Esophagus muscularis mucosa (tissue), 4 donors: Measurements from ENCODE around the gene KANTR. TPM values are rescaled to one million over a fixed set of nuclear protein-coding genes. Genes with fewer than 3 reads are reported as not detected.

Source experiments
- DNase-seq: peaks from one replicate; pipeline ENCODE4 v3.0.0-alpha.2; 2017; ENCODE audit errors: extremely low spot score
- H3K27ac ChIP-seq, 4 donors: fragments of 200-600 bp; sonication (generic); replicated peaks in 1 of 4; 1 replicate in 3 of 4; 2 replicates in 1 of 4; pipeline ENCODE4 v1.5.1; 2016 to 2019; ENCODE audit warnings: mild to moderate bottlenecking in 1 of 4
- H3K27me3 ChIP-seq, 4 donors: fragments of 200-600 bp; sonication (generic); one replicate each; pipeline versions ENCODE4 v1.5.1 to v1.6.0; 2016 to 2019
- H3K36me3 ChIP-seq, 4 donors: fragments of 200-600 bp; sonication (generic); one replicate each; pipeline ENCODE4 v1.5.1; 2016 to 2019
- H3K4me1 ChIP-seq, 4 donors: fragments of 200-600 bp; sonication (generic); one replicate each; pipeline ENCODE4 v1.5.1; 2016 to 2019
- H3K4me3 ChIP-seq, 4 donors: fragments of 200-600 bp; sonication (generic); 1 replicate in 2 of 4; 2 replicates in 2 of 4; pipeline ENCODE4 v1.5.1; 2016 to 2019; ENCODE audit warnings: mild to moderate bottlenecking in 4 of 4, moderate library complexity in 1 of 4
- H3K9me3 ChIP-seq, 4 donors: fragments of 200-600 bp; sonication (generic); 1 replicate in 3 of 4; 2 replicates in 1 of 4; pipeline ENCODE4 v1.5.1; 2016 to 2019
- EP300 ChIP-seq: sonication (generic); formaldehyde crosslinking; IDR thresholded peaks from one replicate; pipeline ENCODE4 v1.6.1; 2017; ENCODE audit warnings: antibody characterized with exemption
- POLR2A ChIP-seq: fragments of 450-650 bp; IDR thresholded peaks from one replicate; pipeline ENCODE4 v1.6.1; 2017; ENCODE audit warnings: antibody characterized with exemption, moderate library complexity, mild to moderate bottlenecking, low read depth
- POLR2AphosphoS5 ChIP-seq, 2 donors: sonication (generic); formaldehyde crosslinking; IDR thresholded peaks; one replicate each; pipeline ENCODE4 v1.6.1; 2017; ENCODE audit warnings: antibody characterized with exemption in 2 of 2
- WGBS: methylation state at CpG from one replicate; pipeline ENCODE4 v1.1.5; 2018; 5-methylcytosine and 5-hydroxymethylcytosine counted together
- intact Hi-C: fragments of 100-400 bp; cut with DNase I; formaldehyde crosslinking; loops from one replicate; pipeline ENCODE4 v1.15.1; 2023
- total RNA-seq, 4 donors: library from RNA; depleted of rRNA; stranded (reverse); fragments of >200 nt; gene quantifications; one replicate each; pipeline versions ENCODE4 v1.1.0 to v1.2.1, GENCODE V29; 2016
- TF ChIP-seq, protein P1 (sequence below), 3 experiments: fragments of 200-600 bp in 2 of 3; fragments of 450-650 bp in 1 of 3; sonication (generic) in 2 of 3; IDR thresholded peaks; one replicate each; pipeline ENCODE4 v1.5.1; 2017 to 2019; ENCODE audit warnings: antibody characterized with exemption in 3 of 3, mild to moderate bottlenecking in 2 of 3, moderate library complexity in 1 of 3

The KANTR gene
- total RNA-seq, 4 donors from 2014 or later: 8.3 to 17.4 (median 14.2) TPM

DNA sequence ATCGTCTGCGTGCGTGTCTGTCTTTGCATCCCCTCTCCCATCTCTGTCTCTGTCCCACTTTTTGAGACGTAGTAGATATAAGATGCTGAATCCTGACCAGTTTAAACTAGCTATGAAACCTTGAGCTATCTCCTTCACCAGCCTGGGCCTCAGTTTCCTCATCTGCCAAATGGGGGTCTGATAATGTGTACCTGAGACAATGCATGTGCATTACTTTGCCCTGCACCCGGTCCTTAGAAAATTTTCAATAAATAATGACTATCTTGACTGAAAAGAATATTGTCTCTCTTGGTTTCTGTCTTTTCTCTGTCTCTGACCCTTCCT is 602 bp downstream of the KANTR start:
- Histone ChIP-seq H3K27ac (peak overlapping the region; percentile 89 to 94 (median 92)), H3K27me3 (no peaks in the 10 kb centered on the region), H3K9me3 (no peaks in the 10 kb centered on the region), H3K36me3 (peaks cover 0 to 8% (median 4%) of the 10 kb centered on the region in 4 donors), H3K4me3 (peak overlapping the region; percentile 65 to 70 (median 67)), H3K4me1 (peaks cover 5 to 23% (median 12%) of the 10 kb centered on the region in 4 donors)
- intact Hi-C loops: no loop called here
- no peak for TF ChIP-seq POLR2A
- no peak for TF ChIP-seq POLR2AphosphoS5 (IDR thresholded peaks at IDR 0.05)
- no peak for TF ChIP-seq EP300
- TF ChIP-seq, protein P1, sequence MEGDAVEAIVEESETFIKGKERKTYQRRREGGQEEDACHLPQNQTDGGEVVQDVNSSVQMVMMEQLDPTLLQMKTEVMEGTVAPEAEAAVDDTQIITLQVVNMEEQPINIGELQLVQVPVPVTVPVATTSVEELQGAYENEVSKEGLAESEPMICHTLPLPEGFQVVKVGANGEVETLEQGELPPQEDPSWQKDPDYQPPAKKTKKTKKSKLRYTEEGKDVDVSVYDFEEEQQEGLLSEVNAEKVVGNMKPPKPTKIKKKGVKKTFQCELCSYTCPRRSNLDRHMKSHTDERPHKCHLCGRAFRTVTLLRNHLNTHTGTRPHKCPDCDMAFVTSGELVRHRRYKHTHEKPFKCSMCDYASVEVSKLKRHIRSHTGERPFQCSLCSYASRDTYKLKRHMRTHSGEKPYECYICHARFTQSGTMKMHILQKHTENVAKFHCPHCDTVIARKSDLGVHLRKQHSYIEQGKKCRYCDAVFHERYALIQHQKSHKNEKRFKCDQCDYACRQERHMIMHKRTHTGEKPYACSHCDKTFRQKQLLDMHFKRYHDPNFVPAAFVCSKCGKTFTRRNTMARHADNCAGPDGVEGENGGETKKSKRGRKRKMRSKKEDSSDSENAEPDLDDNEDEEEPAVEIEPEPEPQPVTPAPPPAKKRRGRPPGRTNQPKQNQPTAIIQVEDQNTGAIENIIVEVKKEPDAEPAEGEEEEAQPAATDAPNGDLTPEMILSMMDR (IDR thresholded peaks at IDR 0.05): no peak
- no peak for DNase-seq
- WGBS: 35% methylated on average over 5 of the region's 5 CpGs

DNA sequence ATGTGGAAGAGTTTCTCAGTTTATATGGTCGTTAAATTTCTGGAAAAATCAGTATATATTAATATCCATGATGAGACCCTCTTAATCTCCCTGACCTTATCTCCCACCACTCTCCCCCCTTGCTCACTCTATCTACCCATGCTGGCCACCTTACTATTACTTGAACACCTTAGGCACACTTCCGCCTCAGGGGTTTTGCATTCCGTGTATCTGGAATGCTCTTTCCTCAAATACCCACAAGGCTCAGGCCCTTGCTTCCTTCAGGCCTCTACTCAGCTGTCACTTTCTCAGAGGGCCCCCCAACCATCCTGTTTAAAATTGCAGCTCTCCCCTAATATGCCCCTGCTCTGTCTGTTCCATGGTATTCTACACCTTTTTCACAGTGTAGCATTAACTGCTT is 1.9 kb downstream of the KANTR start:
- peaks cover 0 to 20% (median 4%) of the 10 kb centered on the region in 4 donors for H3K36me3 ChIP-seq
- 78% methylated on average over 3 of the region's 3 CpGs for WGBS
- no peak overlapping the region for H3K4me3 ChIP-seq
- peaks cover 5 to 18% (median 12%) of the 10 kb centered on the region in 4 donors for H3K4me1 ChIP-seq
- no peak overlapping the region for H3K27ac ChIP-seq
- intact Hi-C loops: no loop called here
- DNase-seq: no peak
- H3K27me3 ChIP-seq: no peaks in the 10 kb centered on the region
- TF ChIP-seq, protein P1 (IDR thresholded peaks at IDR 0.05): no peak
- TF ChIP-seq EP300 (no peak), POLR2A (no peak), POLR2AphosphoS5 (IDR thresholded peaks at IDR 0.05) (no peak)
- no peaks in the 10 kb centered on the region for H3K9me3 ChIP-seq

GRCh38 chrX:53114864-53115549 is 21.1 kb downstream of the KANTR start:
- WGBS: 87% methylated on average over 3 of the region's 6 CpGs
- Histone ChIP-seq H3K27ac (peak overlapping the region; percentile 63 to 74 (median 68)), H3K36me3 (peaks cover 0 to 8% (median 0%) of the 10 kb centered on the region in 4 donors), H3K9me3 (no peaks in the 10 kb centered on the region), H3K27me3 (no peaks in the 10 kb centered on the region), H3K4me3 (no peak overlapping the region), H3K4me1 (peaks cover 6 to 17% (median 13%) of the 10 kb centered on the region in 4 donors)
- intact Hi-C loops: no loop called here
- TF ChIP-seq EP300 (no peak), POLR2AphosphoS5 (IDR thresholded peaks at IDR 0.05) (no peak), POLR2A (no peak)
- TF ChIP-seq, protein P1 (IDR thresholded peaks at IDR 0.05): no peak
- no peak for DNase-seq

DNA sequence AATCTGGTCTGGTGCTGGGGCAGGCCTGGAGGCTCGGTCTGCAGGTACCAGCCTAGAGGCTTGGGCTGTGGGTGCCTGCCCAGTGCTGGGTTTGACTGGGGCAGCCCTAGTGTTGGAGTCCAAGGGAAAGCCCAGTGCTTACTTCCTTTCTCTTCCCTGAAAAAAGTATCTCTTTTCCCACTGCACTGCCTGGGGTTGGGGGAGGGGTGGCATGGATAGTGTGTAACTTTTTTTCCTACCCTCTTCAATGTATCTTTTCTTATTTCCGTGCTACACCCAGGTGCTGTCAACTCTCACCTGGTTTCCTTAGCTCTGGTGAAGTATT is 21.6 kb downstream of the KANTR start:
- intact Hi-C loops: no loop called here
- no peaks in the 10 kb centered on the region for H3K9me3 ChIP-seq
- H3K27ac ChIP-seq: peak overlapping the region; percentile 63 to 74 (median 68)
- no peak for TF ChIP-seq POLR2AphosphoS5 (IDR thresholded peaks at IDR 0.05)
- no peak for TF ChIP-seq POLR2A
- no peak for TF ChIP-seq EP300
- TF ChIP-seq, protein P1 (IDR thresholded peaks at IDR 0.05): no peak
- 70% methylated on average over 1 of the region's 2 CpGs for WGBS
- DNase-seq: no peak
- no peak overlapping the region for H3K4me3 ChIP-seq
- peaks cover 0 to 8% (median 0%) of the 10 kb centered on the region in 4 donors for H3K36me3 ChIP-seq
- no peaks in the 10 kb centered on the region for H3K27me3 ChIP-seq
- peaks cover 6 to 17% (median 13%) of the 10 kb centered on the region in 4 donors for H3K4me1 ChIP-seq

GRCh38 chrX:53116101-53116500 is 22.2 kb downstream of the KANTR start:
- Histone ChIP-seq H3K36me3 (peaks cover 0 to 8% (median 0%) of the 10 kb centered on the region in 4 donors), H3K4me3 (peak overlapping the region in 3 of 4 donors; percentile 13 to 27 (median 15)), H3K4me1 (peaks cover 6 to 17% (median 13%) of the 10 kb centered on the region in 4 donors), H3K27ac (peak overlapping the region; percentile 63 to 74 (median 68)), H3K9me3 (no peaks in the 10 kb centered on the region), H3K27me3 (no peaks in the 10 kb centered on the region)
- DNase-seq: no peak
- TF ChIP-seq POLR2AphosphoS5 (IDR thresholded peaks at IDR 0.05) (peak; percentile 28 to 56), POLR2A (no peak), EP300 (no peak)
- TF ChIP-seq, protein P1 (IDR thresholded peaks at IDR 0.05): no peak
- intact Hi-C loops: no loop called here
- 48% methylated on average over 3 of the region's 3 CpGs for WGBS
